Activated naive CD8-positive, alpha-beta T cell (primary cell): ENCODE data around the gene MTA1.

Source experiments
- H3K27ac Mint-ChIP-seq: one replicate; pipeline ENCODE4 v1.8.0; 2021; ENCODE audit warnings: mixed read lengths
- H3K27me3 Mint-ChIP-seq: one replicate; pipeline ENCODE4 v1.8.0; 2021; ENCODE audit warnings: mixed read lengths
- H3K36me3 Mint-ChIP-seq: one replicate; pipeline ENCODE4 v1.8.0; 2021; ENCODE audit warnings: mixed read lengths
- H3K4me1 Mint-ChIP-seq: one replicate; pipeline ENCODE4 v1.8.0; 2021; ENCODE audit warnings: low read depth, mixed read lengths
- H3K4me3 Mint-ChIP-seq: one replicate; pipeline ENCODE4 v1.8.0; 2021; ENCODE audit warnings: mild to moderate bottlenecking, mixed read lengths
- H3K9me3 Mint-ChIP-seq: one replicate; pipeline ENCODE4 v1.8.0; 2021; ENCODE audit warnings: low read depth, mixed read lengths

MTA1 gene

DNA sequence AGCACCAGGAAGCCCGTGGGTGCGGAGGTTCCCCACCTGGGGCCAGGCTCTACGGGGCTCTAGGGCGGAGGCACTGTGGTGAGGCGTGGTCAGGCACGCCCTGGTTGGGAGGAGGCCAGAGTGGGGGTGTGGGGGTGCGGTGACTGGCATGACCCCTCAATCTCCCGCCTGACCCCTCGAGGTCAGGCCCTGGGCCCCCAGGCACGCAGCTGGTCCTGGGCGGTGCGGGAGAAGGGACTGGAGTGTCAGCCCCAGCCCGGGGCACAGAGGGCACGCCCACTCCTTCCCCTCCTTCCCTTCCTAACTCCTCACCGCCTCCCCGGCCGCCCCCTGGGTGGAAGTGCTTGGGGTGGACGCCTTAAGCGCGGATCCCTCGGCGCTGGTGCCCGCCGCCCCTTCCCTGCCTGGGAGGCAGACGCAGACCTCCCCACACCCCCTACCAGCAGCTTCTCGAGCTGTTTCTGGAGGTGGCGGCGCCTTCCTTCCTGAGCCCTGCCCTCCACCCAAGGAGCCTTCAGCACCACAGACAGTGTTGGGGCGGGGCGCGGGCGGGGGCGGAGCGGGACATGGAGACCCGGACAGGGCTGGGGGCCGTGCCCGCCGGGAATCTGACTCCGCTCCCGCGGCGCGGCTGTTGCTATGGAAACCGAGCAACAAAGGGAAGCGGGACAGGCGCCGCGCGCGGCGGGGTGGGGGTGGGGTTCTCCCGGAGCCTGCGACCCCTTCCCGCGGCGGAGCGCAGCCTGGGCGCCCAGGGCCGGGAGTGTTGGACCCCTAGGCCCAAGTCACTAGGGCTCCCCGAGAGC, 54.3 kb downstream of the MTA1 start:
- Mint-ChIP-seq H3K27me3 (no peaks in the 10 kb centered on the region), H3K27ac (no peak overlapping the region), H3K36me3 (no peaks in the 10 kb centered on the region), H3K4me1 (peaks cover 12% of the 10 kb centered on the region), H3K9me3 (no peaks in the 10 kb centered on the region), H3K4me3 (peak overlapping the region; percentile 44)

DNA sequence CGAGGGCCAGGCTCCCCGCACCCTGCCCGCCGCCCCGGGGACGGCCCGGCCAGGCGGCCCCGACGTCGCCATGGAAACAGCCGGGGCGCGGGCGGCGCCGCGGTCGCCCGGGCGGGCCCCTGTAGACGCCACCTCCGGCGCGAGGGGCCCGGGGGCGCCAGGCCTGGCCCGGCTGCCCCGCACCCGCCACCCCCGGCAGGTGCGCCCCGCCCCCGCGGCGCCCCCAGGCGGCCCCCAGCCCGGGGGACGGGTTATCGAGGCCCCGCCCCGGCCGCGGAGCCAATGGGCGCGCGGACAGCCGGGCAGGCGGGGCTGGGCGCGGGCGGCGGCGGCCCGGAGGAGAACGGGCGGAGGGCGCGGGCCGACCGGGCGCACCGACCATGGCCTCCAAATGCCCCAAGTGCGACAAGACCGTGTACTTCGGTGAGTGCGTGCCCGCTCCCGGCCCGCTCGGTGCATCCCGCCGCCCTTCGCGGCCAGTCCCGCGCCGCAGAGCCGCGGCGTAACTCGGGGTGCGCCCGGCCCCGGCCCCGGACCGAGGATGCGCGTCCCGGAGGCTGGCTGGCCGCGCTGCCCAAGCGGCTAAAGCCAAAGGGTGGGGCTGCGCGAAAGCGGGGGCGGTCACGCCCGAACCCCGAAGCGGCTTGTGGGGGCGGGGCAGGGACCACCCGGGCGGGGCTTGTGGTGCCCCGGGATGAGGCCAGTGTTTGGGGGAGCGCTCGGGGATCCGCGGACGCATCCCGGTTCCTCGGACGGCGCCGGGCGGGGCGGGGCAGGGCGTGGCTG, 55.0 kb downstream of the MTA1 start, which contains the start of gene CRIP2:
CRIP2 (plus strand) TSS at position 339 of the 786 bp plus-strand sequence; CDS start at position 381, 42 bp downstream.
- Mint-ChIP-seq H3K9me3 (no peaks in the 10 kb centered on the region), H3K27ac (no peak within 1 kb of the TSS), H3K36me3 (no peaks in the 10 kb centered on the region), H3K4me3 (peak within 1 kb of the TSS; percentile 44), H3K4me1 (peaks cover 14% of the 10 kb centered on the region), H3K27me3 (no peaks in the 10 kb centered on the region)

DNA sequence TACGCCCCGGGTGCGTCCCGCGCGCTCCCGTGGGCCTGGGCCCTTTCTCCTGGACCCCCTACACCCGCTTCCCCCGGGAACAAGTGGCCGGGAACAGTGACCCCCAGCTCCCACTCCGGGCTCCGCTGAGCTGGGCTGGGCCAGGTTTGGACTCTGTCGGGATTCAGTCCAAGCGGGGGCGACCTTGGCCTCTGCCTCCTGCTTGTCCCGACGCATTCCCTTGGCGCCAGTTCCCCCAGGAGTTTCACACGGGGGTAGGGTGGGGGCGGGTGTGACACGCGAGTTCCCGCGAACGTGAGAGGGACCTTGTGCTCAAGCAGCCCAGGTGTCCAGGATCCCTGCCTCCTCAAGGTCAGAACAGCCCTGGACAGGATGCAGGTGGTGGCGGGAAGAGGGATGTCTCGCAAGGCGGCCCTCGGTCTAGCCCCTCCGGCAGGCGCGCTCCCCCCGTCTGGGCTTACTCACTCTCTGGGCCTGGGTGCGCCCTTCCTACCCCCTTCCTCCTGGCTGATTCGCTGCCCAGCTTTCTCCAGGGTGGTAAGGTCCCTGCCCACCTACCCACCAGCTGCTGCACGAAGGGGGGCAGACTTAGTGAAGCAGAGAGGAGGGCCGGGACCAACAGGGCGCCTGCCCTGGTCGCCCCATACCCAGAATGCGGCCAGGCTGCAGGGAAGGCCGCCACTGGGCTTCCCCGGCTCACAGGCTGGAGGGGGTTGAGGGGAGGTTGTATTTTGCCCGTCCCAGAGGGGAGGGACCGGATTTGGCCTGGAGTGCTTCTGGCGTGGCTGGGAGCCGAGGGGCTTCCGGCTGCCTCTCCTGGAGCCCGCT, 55.9 kb downstream of the MTA1 start:
- H3K9me3 Mint-ChIP-seq = no peaks in the 10 kb centered on the region
- peaks cover 22% of the 10 kb centered on the region for H3K4me1 Mint-ChIP-seq
- no peak overlapping the region for H3K27ac Mint-ChIP-seq
- no peaks in the 10 kb centered on the region for H3K36me3 Mint-ChIP-seq
- H3K4me3 Mint-ChIP-seq = peak overlapping the region; percentile 23
- H3K27me3 Mint-ChIP-seq = no peaks in the 10 kb centered on the region

DNA sequence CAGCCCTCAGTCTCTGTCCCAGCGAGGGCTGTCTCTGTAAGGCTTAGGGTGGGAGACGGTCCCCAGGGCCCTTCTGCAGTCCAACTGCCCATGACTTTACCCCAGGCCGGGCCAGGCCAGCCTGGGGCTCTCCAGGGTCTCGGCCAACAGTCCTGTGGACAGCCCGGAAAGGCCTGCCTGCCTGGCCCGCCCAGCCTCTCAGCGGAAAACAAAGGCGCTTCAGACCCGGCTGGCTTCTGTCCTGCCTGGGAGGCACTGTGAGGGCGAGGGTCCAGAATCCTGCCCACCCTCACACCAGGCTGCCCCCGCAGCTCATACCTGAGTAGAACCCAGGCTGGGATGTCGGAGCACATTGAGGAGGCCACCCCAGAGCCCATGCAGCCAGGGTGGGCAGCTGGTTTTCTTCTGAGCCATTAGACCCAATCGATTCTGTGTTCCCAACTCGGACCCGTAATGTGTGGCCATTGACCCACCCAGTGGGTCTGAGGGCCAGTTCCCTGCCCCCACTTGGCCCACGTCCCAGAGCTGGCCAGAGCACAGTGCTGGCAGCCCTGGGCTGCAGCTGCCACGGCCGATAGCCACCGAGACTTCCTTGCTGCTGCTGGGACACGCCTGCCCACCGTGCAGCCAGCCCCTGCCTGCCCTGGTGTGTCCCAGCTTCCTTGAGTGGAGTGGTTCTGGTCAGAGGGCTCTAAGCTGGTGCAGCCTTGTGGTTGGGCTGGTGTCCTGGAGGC, 56.6 kb downstream of the MTA1 start:
- Mint-ChIP-seq H3K36me3 (no peaks in the 10 kb centered on the region), H3K27me3 (no peaks in the 10 kb centered on the region), H3K27ac (no peak overlapping the region), H3K9me3 (no peaks in the 10 kb centered on the region), H3K4me1 (peaks cover 28% of the 10 kb centered on the region), H3K4me3 (peak overlapping the region; percentile 40)

DNA sequence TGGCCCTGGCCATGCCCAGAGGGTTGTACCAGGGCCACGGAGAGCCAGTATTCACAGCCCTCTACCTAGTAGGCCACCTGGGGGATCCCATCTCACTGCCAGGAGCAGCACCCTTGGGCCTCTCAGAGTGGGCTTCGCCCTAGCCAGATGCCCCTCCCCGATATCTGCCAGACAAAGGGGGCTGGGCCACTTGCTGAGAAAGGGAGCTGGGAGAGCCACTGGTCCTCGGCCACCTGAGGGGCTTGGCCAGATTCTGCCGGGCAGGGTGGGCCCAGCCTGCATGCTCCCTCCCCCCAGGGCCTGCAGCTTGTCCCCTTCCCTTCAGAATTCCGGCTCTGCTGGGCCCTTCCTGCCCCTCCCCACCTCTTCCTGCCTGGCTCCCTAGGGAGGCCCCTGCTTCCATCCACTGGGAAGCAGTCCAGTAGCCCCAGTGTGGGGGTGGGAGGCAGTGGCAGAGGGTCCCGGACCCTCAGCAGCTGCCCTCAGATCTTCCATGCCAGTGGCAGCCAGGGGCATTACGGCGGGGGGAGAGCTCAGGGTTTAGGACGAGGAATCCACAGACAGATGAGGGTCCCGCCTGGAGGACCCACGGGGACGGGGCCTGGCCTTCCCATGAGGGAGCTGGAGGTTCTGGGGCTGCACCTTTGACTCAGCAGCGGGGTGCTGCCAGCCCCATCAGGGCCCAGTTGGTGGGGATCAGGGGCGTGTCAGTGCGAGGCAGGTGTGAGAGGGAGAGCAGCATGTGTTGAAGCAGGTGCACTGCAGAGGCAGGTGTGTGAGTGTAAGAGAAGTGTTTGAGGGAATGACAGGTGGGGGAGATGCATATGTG, 57.4 kb downstream of the MTA1 start:
- H3K36me3 Mint-ChIP-seq = no peaks in the 10 kb centered on the region
- no peaks in the 10 kb centered on the region for H3K27me3 Mint-ChIP-seq
- peaks cover 32% of the 10 kb centered on the region for H3K4me1 Mint-ChIP-seq
- peak overlapping the region; percentile 52 for H3K4me3 Mint-ChIP-seq
- H3K9me3 Mint-ChIP-seq = no peaks in the 10 kb centered on the region
- no peak overlapping the region for H3K27ac Mint-ChIP-seq

DNA sequence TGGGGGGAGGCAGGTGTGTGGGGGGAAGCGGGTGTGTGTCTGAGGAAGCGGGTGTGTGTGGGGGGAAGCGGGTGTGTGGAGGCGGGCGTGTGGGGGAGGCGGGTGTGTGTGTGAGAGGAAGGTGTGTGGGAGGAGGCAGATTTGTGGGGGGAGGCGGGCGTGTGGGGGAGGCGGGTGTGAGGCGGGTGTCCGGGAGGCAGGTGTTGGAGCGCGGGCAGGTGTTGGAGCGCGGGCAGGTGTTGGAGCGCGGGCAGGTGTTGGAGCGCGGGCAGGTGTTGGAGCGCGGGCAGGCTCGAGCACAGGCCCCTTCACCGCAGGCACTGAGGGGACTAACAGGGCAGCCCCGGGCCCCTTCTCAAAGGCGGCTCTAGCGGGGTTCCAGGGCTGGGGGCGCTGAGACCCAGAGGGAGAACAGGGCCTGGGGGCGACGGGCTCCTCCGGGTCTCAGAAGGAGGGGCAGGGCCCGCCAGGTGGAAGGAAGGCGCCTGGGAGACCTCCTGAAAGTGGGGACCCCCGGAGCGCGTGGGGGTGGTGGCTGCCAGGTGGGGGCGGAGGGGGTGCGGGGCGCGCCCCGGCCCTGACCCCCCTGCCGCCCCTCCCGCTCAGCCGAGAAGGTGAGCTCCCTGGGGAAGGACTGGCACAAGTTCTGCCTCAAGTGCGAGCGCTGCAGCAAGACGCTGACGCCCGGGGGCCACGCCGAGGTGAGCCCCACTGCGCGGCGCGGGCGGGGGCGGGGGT, 58.2 kb downstream of the MTA1 start:
- H3K27ac Mint-ChIP-seq = no peak overlapping the region
- peaks cover 38% of the 10 kb centered on the region for H3K4me1 Mint-ChIP-seq
- H3K36me3 Mint-ChIP-seq = no peaks in the 10 kb centered on the region
- no peak overlapping the region for H3K4me3 Mint-ChIP-seq
- H3K27me3 Mint-ChIP-seq = no peaks in the 10 kb centered on the region
- no peaks in the 10 kb centered on the region for H3K9me3 Mint-ChIP-seq

DNA sequence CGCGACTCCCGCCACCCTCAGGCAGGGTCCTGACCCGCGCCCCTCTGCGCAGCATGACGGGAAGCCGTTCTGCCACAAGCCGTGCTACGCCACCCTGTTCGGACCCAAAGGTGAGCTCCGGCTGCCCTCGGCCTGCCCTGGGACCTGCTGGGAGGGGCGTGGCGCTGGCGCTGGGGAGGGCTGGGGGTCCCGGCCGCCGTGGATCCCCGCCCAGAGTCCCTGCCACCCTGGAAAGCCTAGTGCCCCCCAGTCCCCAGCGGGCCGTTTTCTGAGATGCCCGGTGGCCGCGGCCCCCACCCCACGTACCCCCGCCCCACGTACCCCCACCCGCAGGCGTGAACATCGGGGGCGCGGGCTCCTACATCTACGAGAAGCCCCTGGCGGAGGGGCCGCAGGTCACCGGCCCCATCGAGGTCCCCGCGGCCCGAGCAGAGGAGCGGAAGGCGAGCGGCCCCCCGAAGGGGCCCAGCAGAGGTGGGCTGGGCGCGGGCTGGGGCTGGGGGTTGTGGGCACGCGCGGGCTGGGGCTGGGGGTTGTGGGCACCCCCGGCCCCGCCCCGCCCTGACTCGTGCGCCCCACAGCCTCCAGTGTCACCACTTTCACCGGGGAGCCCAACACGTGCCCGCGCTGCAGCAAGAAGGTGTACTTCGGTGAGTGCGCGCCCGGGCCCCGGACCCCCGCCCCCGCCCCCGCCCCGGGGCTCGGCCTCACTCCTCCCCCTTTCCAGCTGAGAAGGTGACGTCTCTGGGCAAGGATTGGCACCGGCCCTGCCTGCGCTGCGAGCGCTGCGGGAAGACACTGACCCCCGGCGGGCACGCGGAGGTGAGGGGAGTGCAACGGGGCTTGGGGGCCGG, 59.0 kb downstream of the MTA1 start:
- H3K27ac Mint-ChIP-seq = no peak overlapping the region
- H3K9me3 Mint-ChIP-seq = no peaks in the 10 kb centered on the region
- no peaks in the 10 kb centered on the region for H3K36me3 Mint-ChIP-seq
- H3K4me1 Mint-ChIP-seq = peaks cover 40% of the 10 kb centered on the region
- H3K4me3 Mint-ChIP-seq = no peak overlapping the region
- no peaks in the 10 kb centered on the region for H3K27me3 Mint-ChIP-seq

DNA sequence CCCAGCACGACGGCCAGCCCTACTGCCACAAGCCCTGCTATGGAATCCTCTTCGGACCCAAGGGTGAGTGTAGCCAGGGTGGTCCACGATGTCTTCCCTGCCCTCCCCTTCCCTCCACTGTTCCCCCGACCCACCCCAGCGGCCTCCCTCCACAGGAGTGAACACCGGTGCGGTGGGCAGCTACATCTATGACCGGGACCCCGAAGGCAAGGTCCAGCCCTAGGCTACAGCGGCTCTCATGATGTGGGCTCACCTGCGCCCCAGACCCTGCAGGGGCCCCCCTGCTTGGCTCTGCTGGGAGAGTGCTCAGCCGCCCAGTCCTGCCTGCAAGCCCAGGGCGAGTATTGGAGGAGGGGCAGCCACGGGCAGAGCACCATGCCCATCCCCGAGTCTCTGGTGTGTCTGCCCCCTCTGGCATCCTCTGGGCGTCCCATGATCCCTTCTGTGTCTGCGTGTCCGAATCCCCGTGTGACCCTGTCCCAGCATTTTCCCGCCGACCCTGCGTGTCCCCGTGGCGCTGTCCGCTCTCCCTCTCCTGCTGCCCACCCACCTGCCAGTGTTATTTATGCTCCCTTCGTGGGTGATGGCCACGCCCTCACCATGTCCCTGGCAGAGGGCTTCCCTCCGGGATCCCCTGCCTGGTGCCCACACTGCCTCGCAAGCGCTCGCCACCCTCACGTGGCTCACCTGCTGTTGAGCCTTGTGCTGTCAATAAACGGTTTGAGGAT, 60.0 kb downstream of the MTA1 start:
- peak overlapping the region; percentile 62 for H3K4me3 Mint-ChIP-seq
- H3K36me3 Mint-ChIP-seq = no peaks in the 10 kb centered on the region

DNA sequence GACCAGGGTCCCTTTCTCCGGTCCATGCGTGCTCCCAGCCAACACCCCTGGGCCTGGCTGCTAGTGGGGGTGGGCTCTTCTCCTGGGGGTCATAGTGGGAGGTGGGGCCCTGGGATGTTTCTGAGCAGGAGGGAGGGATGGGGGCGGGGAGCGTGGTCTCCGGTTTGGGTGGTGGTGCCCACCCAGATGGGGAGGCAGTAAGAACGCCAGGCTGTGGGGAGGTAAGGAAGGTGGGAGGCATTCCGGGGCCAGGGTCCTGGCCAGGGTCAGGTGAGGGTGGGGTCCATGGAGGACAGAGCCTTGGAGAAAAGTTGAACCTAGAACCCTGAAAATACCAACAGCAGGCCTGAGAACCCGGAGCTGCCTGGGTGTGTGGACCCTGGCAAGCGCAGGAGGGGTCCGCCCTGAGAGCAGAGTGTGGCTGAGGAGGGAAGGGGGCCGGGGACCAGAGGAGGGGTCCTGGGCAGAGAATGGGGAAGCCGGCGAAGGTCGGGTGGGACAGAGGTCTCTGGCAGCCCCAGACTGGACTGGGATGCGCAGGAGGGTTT, 60.6 kb downstream of the MTA1 start:
- Mint-ChIP-seq H3K9me3 (no peaks in the 10 kb centered on the region), H3K27ac (no peak overlapping the region), H3K36me3 (no peaks in the 10 kb centered on the region), H3K4me1 (peaks cover 47% of the 10 kb centered on the region), H3K4me3 (peak overlapping the region; percentile 62), H3K27me3 (no peaks in the 10 kb centered on the region)

More for the DNA sequence above, 60.0 kb downstream of the MTA1 start:
- Mint-ChIP-seq H3K27me3 (no peaks in the 10 kb centered on the region), H3K27ac (no peak overlapping the region), H3K4me1 (peaks cover 44% of the 10 kb centered on the region), H3K9me3 (no peaks in the 10 kb centered on the region)

DNA sequence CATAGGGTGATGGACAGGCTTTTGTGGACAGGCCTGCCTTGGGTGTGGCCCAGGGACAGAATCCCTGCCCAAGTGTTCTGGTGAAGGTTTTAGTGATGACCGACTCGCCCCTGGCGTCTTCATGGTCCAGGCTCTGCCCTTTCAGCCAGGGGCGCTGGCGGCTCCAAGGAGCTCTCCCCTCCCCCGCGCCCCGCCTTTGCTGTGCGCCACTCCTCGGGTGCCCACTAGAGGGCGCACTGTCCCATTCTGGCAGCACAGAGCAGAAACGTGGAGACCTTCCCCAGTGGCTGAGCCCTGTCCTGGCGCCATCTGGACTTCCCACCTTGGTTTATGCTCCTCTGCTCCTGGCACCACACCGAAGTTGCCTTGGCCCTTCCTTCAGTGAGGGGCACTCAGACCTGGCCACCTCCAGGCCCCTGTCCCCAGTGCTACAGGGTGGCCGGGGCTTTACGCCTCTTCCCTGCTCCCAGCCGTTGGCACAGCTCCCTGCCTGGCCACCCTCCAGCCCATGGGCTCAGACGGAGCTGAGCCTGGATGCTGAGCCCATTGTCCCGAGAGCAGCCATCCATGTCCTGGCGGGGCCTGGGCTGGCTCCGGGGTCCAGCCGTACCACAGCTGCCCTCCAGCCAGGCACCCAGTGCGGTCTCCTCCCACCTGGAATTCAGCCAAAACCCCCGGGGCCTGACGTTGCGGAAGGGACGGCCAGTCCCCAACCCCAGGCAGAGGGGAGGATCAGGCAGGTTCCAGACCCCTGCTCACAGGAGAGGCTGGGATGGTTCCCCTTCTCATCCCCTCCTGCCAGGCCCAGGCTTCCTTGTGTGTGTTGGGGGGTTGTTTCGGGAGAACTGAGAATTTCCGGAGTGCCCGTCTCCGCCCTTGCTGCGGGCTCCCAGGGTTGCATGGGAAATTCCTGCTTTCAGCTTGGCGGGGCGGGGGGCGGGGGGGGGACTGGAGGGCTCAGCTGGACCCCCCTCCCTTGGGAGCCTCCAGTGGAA, 61.5 kb downstream of the MTA1 start:
- Mint-ChIP-seq H3K27me3 (no peaks in the 10 kb centered on the region), H3K4me3 (peak overlapping the region; percentile 74), H3K4me1 (peaks cover 46% of the 10 kb centered on the region), H3K27ac (peak overlapping the region; percentile 89), H3K9me3 (no peaks in the 10 kb centered on the region), H3K36me3 (no peaks in the 10 kb centered on the region)
